H1 (cell line): ENCODE data around the gene ARHGAP4. TPM values are rescaled to one million over a fixed set of nuclear protein-coding genes. Genes with fewer than 3 reads are reported as not detected.

Experiments used
- ASH2L ChIP-seq: fragments of 200-600, 300-600 bp; sonication (generic); IDR thresholded peaks from one replicate; pipeline ENCODE4 v1.7.1; 2017; ENCODE audit warnings: low read length
- BACH1 ChIP-seq: IDR thresholded peaks from 2 replicates; pipeline ENCODE4 v1.6.1; 2012; ENCODE audit warnings: low read length, improper control_type of control experiment
- CHD1 ChIP-seq: IDR thresholded peaks from 2 replicates; pipeline ENCODE4 v1.6.1; 2012; ENCODE audit warnings: low read depth, low read length, improper control_type of control experiment
- HDAC6 ChIP-seq: IDR thresholded peaks from one replicate; pipeline ENCODE4 v1.7.1; 2012; ENCODE audit warnings: low read depth, mild to moderate bottlenecking, inconsistent platforms, low read length, moderate library complexity
- USF2 ChIP-seq: IDR thresholded peaks from 2 replicates; pipeline ENCODE4 v1.6.1; 2011; ENCODE audit warnings: low read length, improper control_type of control experiment
- polyA plus RNA-seq, 7 experiments: library from polyadenylated mRNA; depleted of rRNA in 3 of 7; stranded (reverse) in 5 of 7; unstranded in 2 of 7; fragments of >200 nt in 5 of 7; fragments of 200-250 nt in 2 of 7; gene quantifications; 1 replicate in 5 of 7; 2 replicates in 1 of 7; 4 replicates in 1 of 7; pipeline versions ENCODE4 v1.2.1 to v1.2.3, GENCODE V29; 2011 to 2013; ENCODE audit warnings: missing spikeins in 2 of 7, mixed read lengths in 2 of 7
- total RNA-seq: library from RNA; stranded (reverse); fragmentation: NEBNext Ultra II Directional; extraction: Animal tissue kit (Norgen Biotek cat#: 25700); gene quantifications from 2 replicates; pipeline ENCODE4 v1.2.1, GENCODE V29; 2021

The ARHGAP4 gene
- total and polyA plus RNA-seq, 2 of the 8 experiments (the other 6 are each of a cell fraction or from before 2014, with no cell fraction given) = 23.9 to 26.0 TPM

GRCh38 chrX:153934148-153934761 is 8.2 kb upstream of the ARHGAP4 start (continued):
- no peak for TF ChIP-seq ASH2L
- no peak for TF ChIP-seq CHD1
- TF ChIP-seq BACH1 = no peak
- no peak for TF ChIP-seq USF2
- TF ChIP-seq HDAC6 = no peak
